Measurements from ENCODE around the gene EIF1AD. TPM values are rescaled to one million over a fixed set of nuclear protein-coding genes. Genes with fewer than 3 reads are reported as not detected.
"Not testable (repeated sequence)": the region's sequence is repeated elsewhere in the genome, so short reads cannot be mapped to it uniquely, and the experiment has no call there.

The EIF1AD gene
- total and polyA plus RNA-seq, 3 donors from 2014 or later: 42.5 to 46.5 (median 43.2) TPM

DNA sequence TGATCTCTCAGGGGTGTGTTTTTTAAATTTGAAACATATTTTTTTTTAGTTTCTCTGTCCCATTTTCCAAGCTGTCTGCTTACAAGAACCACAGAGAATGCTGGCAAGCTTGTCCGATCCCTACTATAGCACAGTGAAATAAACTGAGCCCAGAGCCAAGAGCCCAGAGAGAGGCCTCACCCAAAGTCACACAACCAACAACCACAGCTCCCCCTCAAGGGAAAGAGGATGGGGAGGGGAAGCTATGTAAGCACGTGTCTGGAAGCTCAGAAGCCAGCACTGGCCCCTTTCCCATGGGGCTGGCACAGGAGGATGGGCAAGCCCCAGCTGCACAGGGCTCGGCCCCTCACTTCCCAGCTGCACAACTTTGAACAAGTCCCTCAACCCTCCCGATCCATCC lies 43.7 kb downstream of the EIF1AD start:
- Histone ChIP-seq H3K4me1 (peaks cover 12% of the 10 kb centered on the region), H3K4me3 (no peak overlapping the region), H3K36me3 (ENCODE audit: low read depth, missing control alignments) (no peaks in the 10 kb centered on the region), H3K27ac (no peak overlapping the region), H3K9me3 (no peaks in the 10 kb centered on the region), H3K27me3 (no peaks in the 10 kb centered on the region)
- no peak for TF ChIP-seq POLR2A (IDR thresholded peaks at IDR 0.05)
- TF ChIP-seq, protein P1, sequence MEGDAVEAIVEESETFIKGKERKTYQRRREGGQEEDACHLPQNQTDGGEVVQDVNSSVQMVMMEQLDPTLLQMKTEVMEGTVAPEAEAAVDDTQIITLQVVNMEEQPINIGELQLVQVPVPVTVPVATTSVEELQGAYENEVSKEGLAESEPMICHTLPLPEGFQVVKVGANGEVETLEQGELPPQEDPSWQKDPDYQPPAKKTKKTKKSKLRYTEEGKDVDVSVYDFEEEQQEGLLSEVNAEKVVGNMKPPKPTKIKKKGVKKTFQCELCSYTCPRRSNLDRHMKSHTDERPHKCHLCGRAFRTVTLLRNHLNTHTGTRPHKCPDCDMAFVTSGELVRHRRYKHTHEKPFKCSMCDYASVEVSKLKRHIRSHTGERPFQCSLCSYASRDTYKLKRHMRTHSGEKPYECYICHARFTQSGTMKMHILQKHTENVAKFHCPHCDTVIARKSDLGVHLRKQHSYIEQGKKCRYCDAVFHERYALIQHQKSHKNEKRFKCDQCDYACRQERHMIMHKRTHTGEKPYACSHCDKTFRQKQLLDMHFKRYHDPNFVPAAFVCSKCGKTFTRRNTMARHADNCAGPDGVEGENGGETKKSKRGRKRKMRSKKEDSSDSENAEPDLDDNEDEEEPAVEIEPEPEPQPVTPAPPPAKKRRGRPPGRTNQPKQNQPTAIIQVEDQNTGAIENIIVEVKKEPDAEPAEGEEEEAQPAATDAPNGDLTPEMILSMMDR (IDR thresholded peaks at IDR 0.05): no peak
- intact Hi-C loops (cut with DNase I; ENCODE audit: low total_unique reads): no loop called here
- no peak for DNase-seq
- 60 to 66% methylated on average over 4 of the region's 4 CpGs for WGBS, 2 donors

DNA sequence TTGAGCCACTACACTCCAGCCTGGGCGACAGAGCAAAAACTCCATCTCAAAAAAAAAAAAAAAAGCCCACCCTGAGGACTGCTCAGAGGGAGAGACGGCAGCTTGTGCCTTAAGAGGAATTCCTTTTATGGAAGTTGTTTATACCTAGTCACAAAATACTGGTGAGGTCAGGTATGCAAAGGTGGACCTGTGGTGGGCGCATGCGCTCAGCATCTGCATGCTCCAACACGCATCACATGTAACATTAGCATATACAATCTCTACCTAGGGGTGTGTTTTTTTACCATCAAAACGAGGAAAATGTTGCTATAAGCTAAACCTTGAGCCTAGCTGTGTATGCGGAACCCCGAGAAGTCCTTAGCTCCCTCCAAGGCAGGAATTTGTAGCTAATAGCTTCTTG lies 47.2 kb downstream of the EIF1AD start:
- intact Hi-C loops (cut with DNase I; ENCODE audit: low total_unique reads): no loop called here
- no peak for DNase-seq
- Histone ChIP-seq H3K9me3 (no peaks in the 10 kb centered on the region), H3K27me3 (no peaks in the 10 kb centered on the region), H3K36me3 (ENCODE audit: low read depth, missing control alignments) (no peaks in the 10 kb centered on the region), H3K27ac (no peak overlapping the region), H3K4me3 (no peak overlapping the region), H3K4me1 (no peaks in the 10 kb centered on the region)
- TF ChIP-seq, protein P1 (IDR thresholded peaks at IDR 0.05): no peak
- no peak for TF ChIP-seq POLR2A (IDR thresholded peaks at IDR 0.05)
- WGBS, 2 donors: 83 to 85% methylated on average over 8 of the region's 8 CpGs

DNA sequence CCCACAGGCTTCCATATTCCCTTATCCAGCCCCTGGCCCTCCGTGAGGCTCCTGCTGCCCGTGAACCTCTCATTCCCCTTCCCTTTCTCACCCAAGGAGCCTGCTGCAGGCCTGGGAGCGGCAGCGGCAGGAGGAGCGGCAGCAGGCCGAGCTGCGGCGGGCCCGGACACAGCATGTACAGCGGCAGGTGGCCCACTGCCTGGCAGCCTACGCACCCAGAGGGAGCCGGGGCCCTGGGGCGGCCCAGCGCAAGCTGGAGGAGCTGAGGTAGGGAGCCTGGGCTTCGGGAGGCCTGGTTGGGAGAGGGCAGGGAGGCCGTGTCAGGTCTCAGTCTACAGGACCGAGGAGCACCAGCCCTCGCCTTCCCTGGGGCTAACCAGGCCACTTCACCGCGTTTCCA lies 48.5 kb downstream of the EIF1AD start:
- intact Hi-C loops (cut with DNase I; ENCODE audit: low total_unique reads): no loop called here
- no peaks in the 10 kb centered on the region for H3K9me3 ChIP-seq
- no peak for TF ChIP-seq POLR2A (IDR thresholded peaks at IDR 0.05)
- TF ChIP-seq, protein P1 (IDR thresholded peaks at IDR 0.05): no peak
- no peak overlapping the region for H3K4me3 ChIP-seq
- no peak for DNase-seq
- H3K27ac ChIP-seq: no peak overlapping the region
- H3K4me1 ChIP-seq: no peaks in the 10 kb centered on the region
- WGBS, 2 donors: 89 to 91% methylated on average over 19 to 20 of the region's 20 CpGs
- no peaks in the 10 kb centered on the region for H3K27me3 ChIP-seq
- no peaks in the 10 kb centered on the region for H3K36me3 ChIP-seq (ENCODE audit: low read depth, missing control alignments)

DNA sequence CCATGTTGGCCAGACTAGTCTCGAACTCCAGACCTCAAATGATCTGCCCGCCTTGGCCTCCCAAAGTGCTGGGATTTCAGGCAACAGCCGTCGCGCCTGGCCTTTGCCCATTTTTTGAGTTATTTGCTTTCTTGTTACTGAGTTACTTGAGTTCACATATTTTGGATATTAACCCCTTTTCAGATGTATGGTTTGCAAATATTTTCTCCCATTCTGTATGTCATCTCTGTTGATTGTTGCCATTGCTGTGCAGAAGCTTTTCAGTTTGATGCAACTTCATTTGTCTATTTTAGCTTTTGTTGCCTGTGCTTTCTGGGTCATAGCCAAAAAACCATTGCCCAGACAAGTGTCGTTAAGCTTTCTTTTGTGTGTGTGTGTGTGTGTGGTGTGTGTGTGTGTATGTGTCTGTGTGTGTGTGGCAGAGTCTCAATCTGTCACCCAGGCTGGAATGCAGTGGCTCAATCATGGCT lies 49.9 kb downstream of the EIF1AD start:
- H3K4me1 ChIP-seq: no peaks in the 10 kb centered on the region
- intact Hi-C loops (cut with DNase I; ENCODE audit: low total_unique reads): no loop called here
- DNase-seq: no peak
- no peaks in the 10 kb centered on the region for H3K27me3 ChIP-seq
- H3K36me3 ChIP-seq (ENCODE audit: low read depth, missing control alignments): no peaks in the 10 kb centered on the region
- no peaks in the 10 kb centered on the region for H3K9me3 ChIP-seq
- no peak overlapping the region for H3K4me3 ChIP-seq
- no peak overlapping the region for H3K27ac ChIP-seq
- WGBS, 2 donors: 76 to 79% methylated on average over 6 of the region's 6 CpGs
- TF ChIP-seq, protein P1 (IDR thresholded peaks at IDR 0.05): no peak
- TF ChIP-seq POLR2A (IDR thresholded peaks at IDR 0.05): no peak

DNA sequence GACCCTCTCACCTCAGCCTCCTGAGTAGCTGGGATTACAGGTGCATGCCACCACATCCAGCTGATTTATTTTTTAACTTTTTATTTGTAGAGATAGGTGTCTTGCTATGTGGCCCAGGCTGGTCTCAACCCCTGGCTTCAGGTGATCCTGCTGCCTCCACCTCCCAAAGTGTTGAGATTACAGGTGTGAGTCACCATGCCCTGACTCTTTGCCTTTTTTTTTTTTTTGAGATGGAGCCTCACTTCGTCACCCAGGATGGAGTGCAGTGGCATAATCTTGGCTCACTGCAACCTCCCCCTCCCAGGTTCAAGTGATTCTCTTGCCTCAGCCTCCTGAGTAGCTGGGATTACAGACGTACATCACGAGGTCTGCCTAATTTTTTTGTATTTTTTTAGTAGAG lies 50.3 kb downstream of the EIF1AD start:
- H3K4me3 ChIP-seq; intact Hi-C loops (cut with DNase I; ENCODE audit: low total_unique reads); H3K27ac ChIP-seq; DNase-seq; H3K4me1 ChIP-seq; H3K27me3 ChIP-seq; H3K36me3 ChIP-seq (ENCODE audit: low read depth, missing control alignments); H3K9me3 ChIP-seq: not testable (repeated sequence)
- 71 to 83% methylated on average over 3 of the region's 3 CpGs for WGBS, 2 donors

DNA sequence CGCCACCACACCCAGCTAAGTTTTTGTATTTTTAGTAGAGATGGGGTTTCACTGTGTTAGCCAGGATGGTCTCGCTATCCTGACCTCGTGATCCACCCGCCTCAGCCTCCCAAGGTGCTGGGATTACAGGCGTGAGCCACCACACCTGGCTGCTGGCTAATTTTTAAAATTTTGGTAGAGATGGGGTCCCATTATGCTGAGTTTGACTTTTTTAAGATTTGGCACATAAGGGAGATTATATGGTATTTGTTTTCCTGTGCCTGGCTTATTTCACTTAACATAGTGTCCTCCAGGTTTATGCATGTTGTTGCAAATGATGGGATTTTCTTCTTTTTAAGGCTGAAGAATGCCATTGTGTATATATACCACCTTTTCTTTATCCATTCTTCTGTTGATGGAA lies 51.2 kb downstream of the EIF1AD start:
- H3K4me1 ChIP-seq; H3K27ac ChIP-seq; H3K4me3 ChIP-seq; H3K27me3 ChIP-seq; H3K36me3 ChIP-seq (ENCODE audit: low read depth, missing control alignments); intact Hi-C loops (cut with DNase I; ENCODE audit: low total_unique reads); H3K9me3 ChIP-seq; DNase-seq: not testable (repeated sequence)
- WGBS, 2 donors: 92 to 99% methylated on average over 5 of the region's 5 CpGs
